ENCODE data around the gene NUDT4.

NUDT4 gene

DNA sequence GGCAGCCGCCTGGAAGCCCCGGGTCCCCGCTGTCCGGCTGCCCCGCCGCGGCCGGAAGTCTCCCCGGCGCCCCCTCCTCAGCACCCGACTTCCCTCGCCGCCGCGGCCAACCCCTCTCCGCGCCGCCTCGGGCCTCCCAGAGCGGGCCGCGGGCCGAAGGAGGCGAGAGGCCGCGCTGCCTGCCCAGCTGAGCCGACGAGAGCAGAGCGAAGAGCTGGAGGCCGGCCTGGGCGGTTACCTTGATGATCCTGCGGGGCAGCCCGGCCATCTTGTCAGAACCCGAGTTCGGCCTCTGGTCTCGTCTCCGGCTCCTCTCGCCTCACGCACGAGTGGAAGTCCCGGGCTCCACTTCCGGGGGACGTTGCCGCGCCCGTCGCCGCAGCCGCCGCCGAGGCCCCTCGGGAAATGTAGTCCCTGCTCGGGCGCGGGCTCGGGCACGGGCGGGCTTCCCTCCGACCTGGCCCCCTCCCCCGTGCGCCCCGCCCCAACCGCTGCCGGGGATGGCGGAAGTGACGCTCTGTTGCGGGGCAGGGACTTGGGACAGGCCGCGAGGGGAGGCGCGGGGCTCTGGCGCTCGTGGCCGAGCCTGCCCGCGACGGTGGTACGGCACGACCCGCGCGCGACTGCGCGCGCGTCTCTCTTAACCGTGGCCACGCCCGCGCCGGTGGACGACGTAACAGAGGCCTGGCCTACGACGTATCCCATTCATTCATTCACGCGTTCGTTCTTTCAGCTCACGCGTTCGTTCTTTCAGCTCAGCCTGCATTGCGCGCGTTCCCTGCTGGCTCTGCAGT lies 64.1 kb downstream of the NUDT4 start, which contains the start of gene UBE2N:
Gene UBE2N (minus strand): TSS at position 331 of the 794 bp plus-strand sequence. CDS start 63 bp downstream, at position 268.
- Histone ChIP-seq H3K9ac (ENCODE audit: low read depth, low read length) (peak within 1 kb of the TSS; percentile 87), H3K4me3 (ENCODE audit: low read depth, low read length) (peak within 1 kb of the TSS; percentile 93), H3K9me3 (ENCODE audit: control insufficient read depth, insufficient read depth, low read length) (no peaks in the 10 kb centered on the region), H3K27me3 (ENCODE audit: control insufficient read depth, insufficient read depth, low read length) (no peaks in the 10 kb centered on the region), H3K4me1 (ENCODE audit: control insufficient read depth, insufficient read depth, low read length) (peaks cover 25% of the 10 kb centered on the region), H3K36me3 (ENCODE audit: control insufficient read depth, insufficient read depth, low read length) (no peaks in the 10 kb centered on the region)

DNA sequence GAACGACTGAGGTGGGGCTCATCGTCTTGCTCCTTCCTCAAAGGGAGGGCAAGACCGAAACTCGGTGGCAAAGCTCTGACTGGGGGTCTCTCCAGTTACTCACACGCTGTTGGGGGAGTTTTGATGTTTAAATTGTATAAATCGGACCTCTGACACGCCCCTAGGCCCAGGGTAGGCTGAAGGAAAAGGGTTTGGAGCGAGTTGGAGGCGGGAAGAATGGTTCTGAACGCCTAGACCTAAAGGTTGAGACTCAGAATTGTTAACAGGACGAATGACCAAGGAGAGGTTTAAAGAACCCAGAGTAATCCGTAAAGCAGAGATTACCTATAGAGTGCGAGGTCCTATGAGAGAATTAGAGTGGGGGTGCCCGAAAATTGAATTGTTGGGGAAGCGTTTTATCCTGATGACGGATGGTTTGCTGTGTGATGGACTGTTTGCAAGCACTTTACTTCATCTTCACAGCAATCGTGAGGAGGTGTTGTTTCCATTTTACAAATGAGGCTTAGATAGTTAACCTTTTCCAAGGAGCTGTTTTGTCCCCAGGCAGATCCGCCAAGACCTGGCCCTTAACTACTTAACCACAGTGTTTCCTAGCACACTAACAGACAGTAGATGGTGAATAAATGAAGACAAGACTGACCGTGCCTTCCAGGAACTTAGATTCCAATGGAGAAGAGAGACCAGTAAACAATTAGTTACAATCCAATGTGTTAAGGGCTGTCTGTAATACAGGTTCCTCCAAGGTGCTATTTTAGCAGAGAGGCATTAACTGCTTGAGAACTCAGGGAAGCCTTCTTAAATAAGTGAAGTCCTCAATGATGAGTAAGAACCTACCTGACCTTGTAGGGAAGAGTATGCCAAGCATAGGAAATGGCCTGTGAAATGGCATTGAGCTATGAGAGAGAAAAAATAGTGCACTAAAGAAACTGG lies 65.0 kb downstream of the NUDT4 start:
- H3K4me3 ChIP-seq (ENCODE audit: low read depth, low read length), result peak overlapping the region; percentile 93
- H3K9me3 ChIP-seq (ENCODE audit: control insufficient read depth, insufficient read depth, low read length), result no peaks in the 10 kb centered on the region
- peaks cover 25% of the 10 kb centered on the region for H3K4me1 ChIP-seq (ENCODE audit: control insufficient read depth, insufficient read depth, low read length)
- H3K36me3 ChIP-seq (ENCODE audit: control insufficient read depth, insufficient read depth, low read length), result no peaks in the 10 kb centered on the region
- H3K27me3 ChIP-seq (ENCODE audit: control insufficient read depth, insufficient read depth, low read length), result no peaks in the 10 kb centered on the region
- peak overlapping the region; percentile 87 for H3K9ac ChIP-seq (ENCODE audit: low read depth, low read length)

DNA sequence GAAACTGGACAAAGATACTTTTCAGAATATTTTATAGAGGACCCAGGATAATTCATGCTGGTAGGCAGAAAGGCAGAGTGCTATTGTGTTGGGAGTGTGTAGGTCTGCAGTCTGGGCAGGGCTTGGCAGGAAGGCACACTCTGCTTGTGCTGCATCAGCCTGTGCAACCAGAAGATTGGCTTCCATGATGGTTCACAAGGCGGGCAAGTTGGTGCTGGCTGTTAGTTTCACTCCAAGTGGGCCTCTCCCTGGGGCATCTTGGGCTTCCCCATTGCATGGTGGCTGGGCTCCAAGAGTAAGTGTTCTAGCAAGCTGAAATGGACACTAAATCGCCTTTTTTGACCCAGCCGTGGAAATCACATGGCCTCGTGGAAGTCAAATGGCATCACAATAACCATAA lies 65.9 kb downstream of the NUDT4 start:
- no peaks in the 10 kb centered on the region for H3K27me3 ChIP-seq (ENCODE audit: control insufficient read depth, insufficient read depth, low read length)
- H3K4me1 ChIP-seq (ENCODE audit: control insufficient read depth, insufficient read depth, low read length), result peaks cover 17% of the 10 kb centered on the region
- H3K9me3 ChIP-seq (ENCODE audit: control insufficient read depth, insufficient read depth, low read length), result no peaks in the 10 kb centered on the region
- no peaks in the 10 kb centered on the region for H3K36me3 ChIP-seq (ENCODE audit: control insufficient read depth, insufficient read depth, low read length)
- H3K4me3 ChIP-seq (ENCODE audit: low read depth, low read length), result no peak overlapping the region
- no peak overlapping the region for H3K9ac ChIP-seq (ENCODE audit: low read depth, low read length)

DNA sequence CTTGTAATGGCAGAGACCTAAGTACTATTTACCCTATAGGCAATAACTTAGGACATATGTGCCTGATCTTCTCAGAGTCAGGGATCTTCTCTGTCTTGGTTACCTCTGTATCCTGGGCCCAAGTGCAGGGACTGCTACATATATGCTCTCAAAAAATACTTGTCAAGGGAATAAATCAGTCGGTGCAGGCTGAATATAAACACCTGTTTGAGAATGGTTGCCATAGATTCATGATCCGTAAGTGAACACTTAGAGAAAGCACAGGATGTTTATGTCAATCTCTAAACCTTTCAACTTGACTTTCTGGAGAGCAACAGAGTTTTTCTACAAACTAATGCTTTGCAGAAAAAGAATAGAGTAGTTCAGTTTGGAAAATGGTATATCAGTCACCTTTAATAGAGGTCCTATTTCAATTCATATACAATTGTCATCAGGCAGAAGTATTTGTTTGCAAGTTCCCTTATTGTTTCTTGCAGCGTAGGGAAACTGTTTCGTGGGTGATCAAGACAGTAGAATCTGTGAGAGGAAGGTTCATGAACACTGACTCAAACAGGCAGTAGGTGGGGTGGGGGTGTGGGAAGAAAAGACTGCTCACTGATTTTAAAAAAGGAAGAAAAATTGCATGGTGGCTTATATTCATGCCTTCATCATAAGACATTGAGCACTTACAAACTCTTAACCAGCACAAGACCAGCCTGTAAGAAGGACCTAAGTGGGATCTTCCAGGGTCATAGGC lies 70.0 kb downstream of the NUDT4 start:
- Histone ChIP-seq H3K9me3 (ENCODE audit: control insufficient read depth, insufficient read depth, low read length) (no peaks in the 10 kb centered on the region), H3K9ac (ENCODE audit: low read depth, low read length) (no peak overlapping the region), H3K4me1 (ENCODE audit: control insufficient read depth, insufficient read depth, low read length) (no peaks in the 10 kb centered on the region), H3K4me3 (ENCODE audit: low read depth, low read length) (no peak overlapping the region), H3K27me3 (ENCODE audit: control insufficient read depth, insufficient read depth, low read length) (no peaks in the 10 kb centered on the region), H3K36me3 (ENCODE audit: control insufficient read depth, insufficient read depth, low read length) (no peaks in the 10 kb centered on the region)

DNA sequence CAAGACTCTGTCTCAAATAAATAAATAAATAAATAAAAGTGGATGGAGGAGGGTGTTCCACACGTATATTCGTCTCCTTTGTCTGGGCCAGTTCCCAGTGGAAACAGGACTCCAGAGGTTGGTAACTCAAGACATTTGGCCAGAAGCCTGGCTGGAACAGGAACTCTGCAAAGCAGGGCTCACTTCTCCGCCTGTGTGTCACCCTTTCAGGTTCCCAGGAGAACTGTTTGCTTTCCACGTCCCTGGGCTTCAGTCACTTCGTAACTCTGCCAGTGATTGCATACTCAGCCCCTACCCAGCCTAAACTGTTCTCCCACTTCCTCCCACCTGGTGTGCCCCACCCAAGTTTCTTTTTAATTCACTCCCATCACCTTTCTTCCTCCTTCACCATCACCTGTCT lies 71.1 kb downstream of the NUDT4 start:
- Histone ChIP-seq H3K27me3 (ENCODE audit: control insufficient read depth, insufficient read depth, low read length) (no peaks in the 10 kb centered on the region), H3K36me3 (ENCODE audit: control insufficient read depth, insufficient read depth, low read length) (no peaks in the 10 kb centered on the region), H3K4me1 (ENCODE audit: control insufficient read depth, insufficient read depth, low read length) (no peaks in the 10 kb centered on the region), H3K4me3 (ENCODE audit: low read depth, low read length) (no peak overlapping the region), H3K9ac (ENCODE audit: low read depth, low read length) (no peak overlapping the region), H3K9me3 (ENCODE audit: control insufficient read depth, insufficient read depth, low read length) (no peaks in the 10 kb centered on the region)

DNA sequence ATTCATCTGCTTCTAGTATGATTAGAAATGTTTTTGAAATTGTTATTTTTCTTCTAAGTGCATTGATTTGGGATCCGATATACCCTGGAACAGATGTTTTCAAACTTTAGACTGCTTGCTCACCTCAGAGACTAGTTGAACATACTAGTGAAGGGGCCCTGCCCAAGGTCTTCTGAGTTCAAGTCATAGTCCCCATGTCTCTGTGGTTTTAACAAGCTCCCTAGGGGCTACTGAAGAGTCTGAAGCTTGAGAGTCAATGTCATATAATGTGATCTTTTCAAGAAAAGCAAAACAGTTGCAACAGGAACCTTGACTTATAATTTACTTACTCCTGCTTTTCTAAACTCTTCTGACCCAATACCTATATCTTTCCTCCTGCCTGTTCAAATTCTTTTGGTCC lies 71.6 kb downstream of the NUDT4 start:
- H3K27me3 ChIP-seq (ENCODE audit: control insufficient read depth, insufficient read depth, low read length), result no peaks in the 10 kb centered on the region
- H3K36me3 ChIP-seq (ENCODE audit: control insufficient read depth, insufficient read depth, low read length), result no peaks in the 10 kb centered on the region
- no peak overlapping the region for H3K4me3 ChIP-seq (ENCODE audit: low read depth, low read length)
- H3K9me3 ChIP-seq (ENCODE audit: control insufficient read depth, insufficient read depth, low read length), result no peaks in the 10 kb centered on the region
- no peak overlapping the region for H3K9ac ChIP-seq (ENCODE audit: low read depth, low read length)
- no peaks in the 10 kb centered on the region for H3K4me1 ChIP-seq (ENCODE audit: control insufficient read depth, insufficient read depth, low read length)

- no peaks in the 10 kb centered on the region for H3K27me3 ChIP-seq (ENCODE audit: control insufficient read depth, insufficient read depth, low read length)
- H3K36me3 ChIP-seq (ENCODE audit: control insufficient read depth, insufficient read depth, low read length), result no peaks in the 10 kb centered on the region
- no peak overlapping the region for H3K4me3 ChIP-seq (ENCODE audit: low read depth, low read length)
- no peak overlapping the region for H3K9ac ChIP-seq (ENCODE audit: low read depth, low read length)
- H3K9me3 ChIP-seq (ENCODE audit: control insufficient read depth, insufficient read depth, low read length), result no peaks in the 10 kb centered on the region
- no peaks in the 10 kb centered on the region for H3K4me1 ChIP-seq (ENCODE audit: control insufficient read depth, insufficient read depth, low read length)
Observed at GRCh38 chr12:93451423-93452158, 73.9 kb downstream of the NUDT4 start.

DNA sequence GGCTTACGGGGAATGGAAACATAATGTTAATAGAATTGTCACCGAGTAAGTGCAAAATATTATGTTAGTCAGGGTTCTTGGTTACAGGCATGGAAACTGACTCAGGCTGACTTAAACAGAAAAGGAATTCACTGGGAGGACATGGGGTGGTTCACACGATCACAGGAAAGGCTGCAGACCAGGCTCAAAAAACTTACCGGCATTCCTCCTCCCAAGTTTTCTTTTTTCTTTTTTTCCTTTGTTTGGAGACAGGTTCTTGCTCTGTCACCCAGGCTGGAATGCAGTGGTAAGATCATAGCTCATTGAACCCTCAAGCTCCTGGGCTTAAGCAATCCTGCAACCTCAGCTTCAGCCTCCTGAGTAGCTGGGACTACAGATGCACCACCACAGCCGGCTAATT lies 75.9 kb downstream of the NUDT4 start:
- no peaks in the 10 kb centered on the region for H3K9me3 ChIP-seq (ENCODE audit: control insufficient read depth, insufficient read depth, low read length)
- H3K9ac ChIP-seq (ENCODE audit: low read depth, low read length), result no peak overlapping the region
- H3K4me1 ChIP-seq (ENCODE audit: control insufficient read depth, insufficient read depth, low read length), result no peaks in the 10 kb centered on the region

GRCh38 chr12:93456077-93456476 lies 78.4 kb downstream of the NUDT4 start:
- Histone ChIP-seq H3K9ac (ENCODE audit: low read depth, low read length) (no peak overlapping the region), H3K36me3 (ENCODE audit: control insufficient read depth, insufficient read depth, low read length) (no peaks in the 10 kb centered on the region), H3K4me3 (ENCODE audit: low read depth, low read length) (no peak overlapping the region), H3K4me1 (ENCODE audit: control insufficient read depth, insufficient read depth, low read length) (no peaks in the 10 kb centered on the region), H3K9me3 (ENCODE audit: control insufficient read depth, insufficient read depth, low read length) (no peaks in the 10 kb centered on the region), H3K27me3 (ENCODE audit: control insufficient read depth, insufficient read depth, low read length) (no peaks in the 10 kb centered on the region)

More for the DNA sequence above, 75.9 kb downstream of the NUDT4 start:
- Histone ChIP-seq H3K36me3 (ENCODE audit: control insufficient read depth, insufficient read depth, low read length) (no peaks in the 10 kb centered on the region), H3K27me3 (ENCODE audit: control insufficient read depth, insufficient read depth, low read length) (no peaks in the 10 kb centered on the region), H3K4me3 (ENCODE audit: low read depth, low read length) (no peak overlapping the region)
